Astrocyte of the spinal cord (primary cell): ENCODE measurements around the gene SLC34A2.
A peak's percentile ranks its signal among the peaks of the same experiment; 100 is the strongest.

Experiments
- DNase-seq: peaks from one replicate; pipeline ENCODE4 v3.0.0; 2011; ENCODE audit warnings: low read depth, low spot score
- H3K4me3 ChIP-seq: 2 replicates; pipeline ENCODE4 v1.5.1; 2011; ENCODE audit warnings: low read depth, mild to moderate bottlenecking, low read length, moderate library complexity
- in situ Hi-C: cut with HindIII; loops from 2 replicates; pipeline ENCODE4 v1.10.0; 2017; ENCODE audit warnings: low sequenced_read_pairs
- TF ChIP-seq, protein P1 (sequence below): IDR thresholded peaks from 2 replicates; pipeline ENCODE4 v1.5.1; 2012; ENCODE audit warnings: low read depth, mild to moderate bottlenecking, low read length, inconsistent platforms

The SLC34A2 gene

DNA sequence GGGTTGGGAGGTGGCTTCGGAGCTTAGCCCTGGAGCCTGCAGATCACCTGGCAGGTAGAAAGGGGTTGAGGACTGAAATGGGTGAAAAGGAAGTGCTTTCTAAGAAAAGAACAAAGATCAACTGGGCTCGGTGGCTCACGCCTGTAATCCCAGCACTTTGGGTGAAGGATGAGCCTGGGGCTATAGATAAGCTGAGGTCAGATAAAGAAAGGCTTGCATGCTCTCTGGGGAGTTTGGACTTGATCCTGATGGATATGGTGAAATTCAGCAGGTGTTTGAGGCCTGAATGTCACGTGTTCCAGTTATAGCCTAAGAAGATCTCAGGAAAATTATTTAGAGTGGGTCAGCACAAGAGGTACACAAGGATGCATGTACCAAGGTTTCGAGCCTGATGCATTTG is 40.8 kb downstream of the SLC34A2 start:
- in situ Hi-C loops = no loop called here
- H3K4me3 ChIP-seq = no peak overlapping the region
- no peak for DNase-seq
- TF ChIP-seq, protein P1, sequence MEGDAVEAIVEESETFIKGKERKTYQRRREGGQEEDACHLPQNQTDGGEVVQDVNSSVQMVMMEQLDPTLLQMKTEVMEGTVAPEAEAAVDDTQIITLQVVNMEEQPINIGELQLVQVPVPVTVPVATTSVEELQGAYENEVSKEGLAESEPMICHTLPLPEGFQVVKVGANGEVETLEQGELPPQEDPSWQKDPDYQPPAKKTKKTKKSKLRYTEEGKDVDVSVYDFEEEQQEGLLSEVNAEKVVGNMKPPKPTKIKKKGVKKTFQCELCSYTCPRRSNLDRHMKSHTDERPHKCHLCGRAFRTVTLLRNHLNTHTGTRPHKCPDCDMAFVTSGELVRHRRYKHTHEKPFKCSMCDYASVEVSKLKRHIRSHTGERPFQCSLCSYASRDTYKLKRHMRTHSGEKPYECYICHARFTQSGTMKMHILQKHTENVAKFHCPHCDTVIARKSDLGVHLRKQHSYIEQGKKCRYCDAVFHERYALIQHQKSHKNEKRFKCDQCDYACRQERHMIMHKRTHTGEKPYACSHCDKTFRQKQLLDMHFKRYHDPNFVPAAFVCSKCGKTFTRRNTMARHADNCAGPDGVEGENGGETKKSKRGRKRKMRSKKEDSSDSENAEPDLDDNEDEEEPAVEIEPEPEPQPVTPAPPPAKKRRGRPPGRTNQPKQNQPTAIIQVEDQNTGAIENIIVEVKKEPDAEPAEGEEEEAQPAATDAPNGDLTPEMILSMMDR = no peak

DNA sequence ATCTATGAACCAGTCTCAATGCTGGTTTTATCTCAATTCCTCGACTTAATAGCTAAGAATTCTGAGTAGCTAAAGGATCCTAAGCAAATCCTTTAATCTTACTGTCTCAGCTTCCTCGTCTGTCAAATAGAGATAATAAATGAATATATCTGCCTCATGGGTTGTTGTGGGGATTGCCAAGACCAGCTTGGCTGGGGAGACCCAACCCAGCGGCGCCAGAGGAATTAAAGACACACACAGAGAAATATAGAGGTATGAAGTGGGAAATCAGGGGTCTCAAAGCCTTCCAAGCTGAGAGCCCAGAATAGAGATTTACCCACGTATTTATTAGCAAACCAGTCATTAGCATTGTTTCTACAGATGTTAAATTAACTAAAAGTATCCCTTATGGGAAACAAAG is 41.9 kb downstream of the SLC34A2 start:
- TF ChIP-seq, protein P1 = no peak
- in situ Hi-C loops = no loop called here
- no peak overlapping the region for H3K4me3 ChIP-seq
- DNase-seq = no peak

DNA sequence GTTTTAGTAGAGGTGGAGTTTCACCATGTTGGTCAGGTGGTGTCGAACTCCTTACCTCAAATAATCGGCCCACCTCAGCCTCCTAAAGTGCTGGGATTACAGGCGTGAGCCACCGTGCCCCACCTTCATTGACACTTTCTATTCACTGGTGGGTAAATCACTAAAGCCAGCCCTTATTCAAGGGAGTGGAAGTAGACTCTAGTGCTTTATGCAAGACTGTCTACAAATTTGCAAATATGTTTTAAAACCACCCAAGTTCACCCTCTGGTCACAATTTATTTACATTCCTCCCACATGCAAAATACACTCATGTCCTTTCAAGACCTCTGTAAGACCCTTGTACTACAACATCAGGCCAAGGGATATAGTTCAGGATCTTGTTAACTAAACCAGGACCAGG is 45.0 kb downstream of the SLC34A2 start:
- H3K4me3 ChIP-seq = no peak overlapping the region
- in situ Hi-C loops = no loop called here
- DNase-seq = no peak
- TF ChIP-seq, protein P1 = no peak

DNA sequence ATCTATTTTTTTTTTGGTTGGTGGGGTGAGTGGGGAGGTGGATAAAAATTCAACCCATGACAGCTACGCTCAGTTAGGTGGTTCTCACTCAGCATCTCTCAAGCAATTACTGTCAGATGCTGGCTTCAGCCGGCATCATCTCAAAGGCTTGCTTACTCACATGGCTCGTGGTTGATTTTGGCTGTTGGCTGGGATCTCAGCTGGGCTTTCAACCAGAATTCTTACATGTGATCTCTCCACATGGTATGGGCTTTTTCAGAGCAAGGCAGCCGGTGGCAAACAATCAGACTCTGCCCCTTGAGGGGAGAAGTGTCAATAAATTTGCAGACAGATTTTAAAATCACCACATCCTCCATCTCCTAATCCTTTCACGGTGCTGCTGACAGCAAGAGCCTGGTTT is 47.2 kb downstream of the SLC34A2 start:
- DNase-seq = peak; percentile 72
- H3K4me3 ChIP-seq = no peak overlapping the region
- TF ChIP-seq, protein P1 = no peak
- in situ Hi-C loops = no loop called here

DNA sequence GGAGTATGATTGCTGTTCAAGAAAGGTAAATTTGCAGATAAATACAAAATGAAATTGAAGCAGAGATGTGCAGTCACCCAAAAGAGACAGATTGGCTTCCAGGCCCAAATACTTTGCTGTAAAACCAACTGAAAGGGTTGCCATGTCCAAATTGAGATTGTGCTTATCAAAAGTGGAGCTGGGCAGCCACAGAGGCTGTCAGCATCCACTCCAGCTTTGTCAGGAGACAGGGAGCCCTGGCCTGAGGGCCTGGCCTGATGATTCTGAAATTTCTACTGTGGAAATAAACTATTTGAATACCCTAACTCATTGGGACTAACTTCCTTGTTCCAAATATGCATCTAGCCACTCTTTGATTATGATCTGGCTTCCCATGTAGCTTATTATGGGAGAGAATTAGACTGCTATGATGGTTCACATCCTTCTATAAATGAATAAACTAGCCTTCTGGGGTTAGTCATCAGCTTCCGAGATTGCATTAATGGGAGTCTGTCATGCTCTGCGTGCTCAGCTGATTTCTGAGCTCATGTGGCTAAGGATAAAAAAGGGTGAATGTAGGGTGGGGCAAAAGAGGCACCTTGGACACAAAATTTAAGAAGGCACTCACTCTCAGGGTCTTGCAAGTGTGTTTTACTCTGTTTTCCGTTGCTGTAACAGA is 48.2 kb downstream of the SLC34A2 start:
- TF ChIP-seq, protein P1 = no peak
- no peak for DNase-seq
- in situ Hi-C loops = no loop called here
- H3K4me3 ChIP-seq = no peak overlapping the region

DNA sequence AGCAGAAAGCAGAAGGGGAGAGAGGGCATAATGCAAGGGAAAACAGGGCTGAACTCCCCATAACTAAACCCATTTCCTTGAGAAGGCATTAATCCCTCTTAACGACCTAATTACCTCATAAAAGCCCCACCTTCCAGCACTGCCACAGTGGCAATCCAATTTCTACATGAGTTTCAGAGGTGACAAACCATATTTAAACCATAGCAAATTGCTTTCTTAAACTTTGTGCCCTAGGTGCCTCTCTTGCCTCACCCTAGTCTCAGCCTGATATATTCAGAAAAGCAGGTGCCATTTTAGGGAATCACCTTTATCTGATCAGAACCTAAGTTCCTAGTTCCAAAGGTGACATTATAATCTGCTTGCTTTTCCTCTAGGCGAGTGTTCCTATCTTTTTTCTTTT is 48.9 kb downstream of the SLC34A2 start:
- TF ChIP-seq, protein P1 = no peak
- no peak for DNase-seq
- no peak overlapping the region for H3K4me3 ChIP-seq
- in situ Hi-C loops = no loop called here

DNA sequence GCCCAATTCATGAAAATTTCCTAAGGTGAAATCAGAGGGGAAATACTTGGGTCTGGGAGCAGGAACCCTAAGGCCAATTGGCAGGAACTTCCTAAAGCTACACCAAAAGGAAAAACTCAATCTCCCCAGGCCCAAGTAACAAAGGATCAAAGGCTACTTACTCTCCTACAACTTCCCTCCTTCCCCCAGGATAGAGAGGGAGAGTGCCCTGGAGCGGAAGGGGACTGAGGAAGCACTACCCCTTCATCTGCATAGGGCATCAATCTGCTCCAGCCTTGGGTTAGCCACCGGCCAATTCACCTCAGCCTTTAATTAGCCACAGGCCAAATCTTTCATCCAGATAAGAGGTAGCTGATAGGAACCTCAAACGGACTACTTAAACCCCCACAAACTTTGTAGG is 55.0 kb downstream of the SLC34A2 start:
- TF ChIP-seq, protein P1 = no peak
- in situ Hi-C loops = no loop called here
- H3K4me3 ChIP-seq = no peak overlapping the region
- no peak for DNase-seq
